ENCODE measurements around the gene GADL1. TPM values are rescaled to one million over a fixed set of nuclear protein-coding genes. Genes with fewer than 3 reads are reported as not detected.

GADL1 gene
- total RNA-seq, 3 donors from 2014 or later = not detected

DNA sequence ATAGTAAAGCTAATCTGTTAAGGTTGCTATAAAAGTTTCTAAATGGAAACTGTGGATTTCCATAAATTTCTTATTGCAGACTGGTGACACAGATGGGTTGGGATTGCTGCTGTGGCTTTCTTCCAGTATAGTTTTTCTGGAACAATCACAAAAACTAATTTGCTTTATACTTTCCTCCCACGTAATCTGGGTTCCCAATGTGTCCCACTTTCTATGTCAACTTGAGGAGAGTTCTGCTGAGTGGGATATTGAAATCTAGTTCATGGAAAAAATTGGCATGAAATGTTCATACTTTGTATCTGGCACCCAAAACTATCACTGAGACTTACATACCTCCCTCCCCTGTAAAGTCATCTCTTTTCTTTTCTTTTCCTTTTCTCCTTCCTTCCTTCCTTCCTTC, 161.3 kb downstream of the GADL1 start:
- TF ChIP-seq, protein P1, sequence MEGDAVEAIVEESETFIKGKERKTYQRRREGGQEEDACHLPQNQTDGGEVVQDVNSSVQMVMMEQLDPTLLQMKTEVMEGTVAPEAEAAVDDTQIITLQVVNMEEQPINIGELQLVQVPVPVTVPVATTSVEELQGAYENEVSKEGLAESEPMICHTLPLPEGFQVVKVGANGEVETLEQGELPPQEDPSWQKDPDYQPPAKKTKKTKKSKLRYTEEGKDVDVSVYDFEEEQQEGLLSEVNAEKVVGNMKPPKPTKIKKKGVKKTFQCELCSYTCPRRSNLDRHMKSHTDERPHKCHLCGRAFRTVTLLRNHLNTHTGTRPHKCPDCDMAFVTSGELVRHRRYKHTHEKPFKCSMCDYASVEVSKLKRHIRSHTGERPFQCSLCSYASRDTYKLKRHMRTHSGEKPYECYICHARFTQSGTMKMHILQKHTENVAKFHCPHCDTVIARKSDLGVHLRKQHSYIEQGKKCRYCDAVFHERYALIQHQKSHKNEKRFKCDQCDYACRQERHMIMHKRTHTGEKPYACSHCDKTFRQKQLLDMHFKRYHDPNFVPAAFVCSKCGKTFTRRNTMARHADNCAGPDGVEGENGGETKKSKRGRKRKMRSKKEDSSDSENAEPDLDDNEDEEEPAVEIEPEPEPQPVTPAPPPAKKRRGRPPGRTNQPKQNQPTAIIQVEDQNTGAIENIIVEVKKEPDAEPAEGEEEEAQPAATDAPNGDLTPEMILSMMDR (IDR thresholded peaks at IDR 0.05) = no peak
- ATAC-seq (no peak), DNase-seq (no peak)
- H3K36me3 ChIP-seq (ENCODE audit: low read depth) = no peaks in the 10 kb centered on the region
- H3K4me3 ChIP-seq = no peak overlapping the region
- H3K9me3 ChIP-seq = no peaks in the 10 kb centered on the region
- intact Hi-C loops (cut with DNase I, micrococcal nuclease) = no loop called here
- no peaks in the 10 kb centered on the region for H3K4me1 ChIP-seq (ENCODE audit: low read depth)

DNA sequence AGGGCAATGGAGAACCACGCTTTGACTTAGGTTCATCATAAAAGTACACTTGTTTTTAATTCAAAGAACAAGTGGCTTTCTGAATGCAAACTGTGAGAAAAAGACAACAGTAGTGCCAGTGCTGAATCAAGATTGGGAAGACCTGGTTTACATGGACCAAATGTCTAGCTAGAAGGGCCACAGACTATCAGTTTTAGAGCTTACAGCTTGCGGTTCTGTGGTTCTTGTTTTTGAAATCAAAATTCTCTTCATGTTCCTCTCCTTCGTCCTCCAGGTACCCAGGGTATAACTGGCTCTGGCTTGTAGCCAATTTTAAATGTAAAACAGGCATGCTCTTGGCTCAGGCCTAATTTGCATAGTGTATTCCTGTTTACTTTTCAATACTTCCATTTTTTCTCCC, 163.5 kb downstream of the GADL1 start:
- DNase-seq (no peak), ATAC-seq (no peak)
- TF ChIP-seq, protein P1 (IDR thresholded peaks at IDR 0.05) = no peak
- H3K36me3 ChIP-seq (ENCODE audit: low read depth) = no peaks in the 10 kb centered on the region
- H3K4me1 ChIP-seq (ENCODE audit: low read depth) = no peaks in the 10 kb centered on the region
- no peaks in the 10 kb centered on the region for H3K9me3 ChIP-seq
- intact Hi-C loops (cut with DNase I, micrococcal nuclease) = no loop called here
- H3K4me3 ChIP-seq = no peak overlapping the region

DNA sequence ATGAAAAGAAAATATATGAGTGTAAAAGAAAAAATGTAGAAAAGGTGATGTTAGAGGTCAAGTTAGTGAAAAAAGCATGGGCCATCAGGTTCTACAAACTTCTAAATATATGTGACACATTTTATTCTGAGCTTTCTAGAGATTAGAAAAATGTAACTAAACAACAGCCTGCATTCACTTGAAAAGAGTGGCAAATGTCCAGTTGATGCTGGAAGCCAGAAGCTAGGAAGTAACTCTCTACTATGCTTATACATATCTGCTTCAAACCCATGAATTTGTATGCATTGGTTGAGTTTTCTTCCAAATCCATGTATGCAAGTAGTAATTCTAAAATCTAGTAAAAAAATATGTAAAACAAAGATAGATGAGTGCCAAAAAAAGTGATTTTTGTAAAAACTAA, 164.5 kb downstream of the GADL1 start:
- Histone ChIP-seq H3K36me3 (ENCODE audit: low read depth) (no peaks in the 10 kb centered on the region), H3K4me3 (no peak overlapping the region), H3K9me3 (no peaks in the 10 kb centered on the region), H3K4me1 (ENCODE audit: low read depth) (no peaks in the 10 kb centered on the region)
- intact Hi-C loops (cut with DNase I, micrococcal nuclease) = no loop called here
- DNase-seq (no peak), ATAC-seq (no peak)
- TF ChIP-seq, protein P1 (IDR thresholded peaks at IDR 0.05) = no peak

DNA sequence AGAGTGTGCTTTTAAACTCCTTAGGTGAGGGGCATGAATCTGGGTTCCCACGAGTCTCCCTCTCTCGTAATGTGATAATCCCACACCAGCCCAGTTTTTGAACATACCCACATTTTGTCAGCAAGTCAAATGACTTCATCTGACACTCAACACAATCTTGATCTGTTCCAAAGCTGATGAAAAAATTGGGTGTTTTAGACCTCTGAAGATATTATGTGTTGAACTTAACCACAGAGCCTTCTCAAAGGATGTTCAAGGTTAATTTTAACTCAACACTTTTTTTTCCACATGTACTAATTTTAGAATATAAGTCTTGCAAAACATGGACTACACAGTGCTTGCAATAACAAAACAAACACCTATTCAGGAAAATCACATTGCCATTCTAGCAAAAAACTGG, 164.9 kb downstream of the GADL1 start:
- H3K4me1 ChIP-seq (ENCODE audit: low read depth) = no peaks in the 10 kb centered on the region
- no peaks in the 10 kb centered on the region for H3K9me3 ChIP-seq
- H3K36me3 ChIP-seq (ENCODE audit: low read depth) = no peaks in the 10 kb centered on the region
- ATAC-seq (no peak), DNase-seq (no peak)
- H3K4me3 ChIP-seq = no peak overlapping the region
- TF ChIP-seq, protein P1 (IDR thresholded peaks at IDR 0.05) = no peak
- intact Hi-C loops (cut with DNase I, micrococcal nuclease) = no loop called here

DNA sequence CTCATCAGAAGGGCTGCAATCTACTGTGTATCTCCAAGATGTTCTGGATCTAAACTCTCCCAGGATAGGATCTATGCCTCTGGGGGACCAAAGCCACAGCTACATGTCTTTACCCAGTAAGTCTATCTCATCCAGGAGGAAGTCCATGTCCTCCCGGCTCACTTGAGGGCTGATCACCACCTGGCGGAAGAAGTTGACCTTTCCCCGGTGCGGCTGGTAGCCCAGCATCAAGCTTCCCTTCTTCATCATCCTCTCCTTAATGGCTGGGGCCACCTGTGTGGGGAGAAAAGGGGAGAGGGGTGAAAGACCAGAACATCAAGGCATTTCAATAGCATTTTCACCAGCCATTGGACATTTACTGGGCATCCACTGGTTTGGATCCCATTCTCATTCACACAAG, 166.3 kb downstream of the GADL1 start:
- Histone ChIP-seq H3K4me3 (no peak overlapping the region), H3K4me1 (ENCODE audit: low read depth) (no peaks in the 10 kb centered on the region), H3K36me3 (ENCODE audit: low read depth) (no peaks in the 10 kb centered on the region), H3K9me3 (no peaks in the 10 kb centered on the region)
- DNase-seq (no peak), ATAC-seq (no peak)
- TF ChIP-seq, protein P1 (IDR thresholded peaks at IDR 0.05) = no peak
- intact Hi-C loops (cut with DNase I, micrococcal nuclease) = no loop called here

DNA sequence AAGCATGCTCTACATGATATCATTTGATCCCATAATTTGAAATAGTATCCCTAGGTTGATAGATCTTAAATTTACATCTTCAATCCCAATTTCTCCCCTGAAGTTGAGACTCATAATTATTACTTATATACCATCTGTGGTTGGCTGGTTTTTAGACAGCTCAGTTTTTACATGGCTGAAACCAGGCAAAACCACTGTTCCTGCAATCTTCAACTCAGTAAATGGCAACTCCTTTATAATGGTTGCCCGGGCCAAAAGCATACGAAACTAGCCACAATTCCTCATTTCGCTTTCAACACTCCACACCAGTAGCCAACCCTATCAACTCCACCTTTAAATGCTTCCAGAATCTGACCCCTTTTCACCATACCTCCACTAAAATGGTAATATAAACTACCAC, 169.6 kb downstream of the GADL1 start:
- no peak for ATAC-seq
- no peak for DNase-seq
- intact Hi-C loops (cut with DNase I, micrococcal nuclease) = no loop called here
- H3K4me1 ChIP-seq (ENCODE audit: low read depth) = no peaks in the 10 kb centered on the region
- TF ChIP-seq, protein P1 (IDR thresholded peaks at IDR 0.05) = no peak
- H3K4me3 ChIP-seq = no peak overlapping the region
- no peaks in the 10 kb centered on the region for H3K9me3 ChIP-seq
- H3K36me3 ChIP-seq (ENCODE audit: low read depth) = no peaks in the 10 kb centered on the region

Data from mucosa of descending colon (tissue), 3 donors.